ENCODE measurements around the gene INSRR.

Gene INSRR

DNA sequence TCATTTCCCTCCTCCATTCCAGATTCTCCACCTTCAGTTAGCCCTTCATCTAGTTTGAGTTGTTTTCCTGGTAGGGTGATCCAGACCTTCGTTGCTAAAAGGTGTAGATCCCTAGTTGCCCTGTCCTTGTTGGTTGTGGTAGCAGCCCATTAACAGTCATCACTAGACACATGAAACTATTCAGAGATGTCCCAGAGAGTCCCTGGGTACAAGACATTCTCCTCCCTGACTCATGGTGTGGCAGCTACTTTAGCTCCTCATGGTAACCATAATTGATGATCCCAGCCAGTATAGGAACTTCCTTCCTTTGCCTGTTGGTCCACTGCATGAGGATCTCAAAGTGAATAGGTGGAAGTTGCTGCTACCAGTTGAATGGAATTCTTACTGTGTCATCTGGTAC, 36.2 kb downstream of the INSRR start:
- DNase-seq: no peak

DNA sequence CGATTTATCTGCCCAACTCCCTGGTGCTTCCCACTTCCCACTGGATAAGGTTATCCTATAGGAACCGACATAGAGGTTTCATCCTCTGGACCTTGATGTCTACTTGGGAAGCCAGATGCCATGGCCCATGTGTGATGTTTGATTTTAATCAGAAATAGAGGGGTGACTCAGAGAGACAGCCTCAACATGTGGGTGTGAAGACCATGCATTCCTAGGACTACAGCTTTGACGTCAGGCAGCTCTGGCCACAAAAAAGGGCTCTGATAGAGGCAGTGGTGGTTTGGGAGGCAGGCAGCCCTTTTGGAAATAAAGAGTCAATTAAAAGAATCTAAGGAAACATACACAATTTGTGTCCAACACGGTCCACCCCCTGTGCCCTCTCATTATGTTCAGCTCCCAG, 37.1 kb downstream of the INSRR start:
- DNase-seq: no peak

DNA sequence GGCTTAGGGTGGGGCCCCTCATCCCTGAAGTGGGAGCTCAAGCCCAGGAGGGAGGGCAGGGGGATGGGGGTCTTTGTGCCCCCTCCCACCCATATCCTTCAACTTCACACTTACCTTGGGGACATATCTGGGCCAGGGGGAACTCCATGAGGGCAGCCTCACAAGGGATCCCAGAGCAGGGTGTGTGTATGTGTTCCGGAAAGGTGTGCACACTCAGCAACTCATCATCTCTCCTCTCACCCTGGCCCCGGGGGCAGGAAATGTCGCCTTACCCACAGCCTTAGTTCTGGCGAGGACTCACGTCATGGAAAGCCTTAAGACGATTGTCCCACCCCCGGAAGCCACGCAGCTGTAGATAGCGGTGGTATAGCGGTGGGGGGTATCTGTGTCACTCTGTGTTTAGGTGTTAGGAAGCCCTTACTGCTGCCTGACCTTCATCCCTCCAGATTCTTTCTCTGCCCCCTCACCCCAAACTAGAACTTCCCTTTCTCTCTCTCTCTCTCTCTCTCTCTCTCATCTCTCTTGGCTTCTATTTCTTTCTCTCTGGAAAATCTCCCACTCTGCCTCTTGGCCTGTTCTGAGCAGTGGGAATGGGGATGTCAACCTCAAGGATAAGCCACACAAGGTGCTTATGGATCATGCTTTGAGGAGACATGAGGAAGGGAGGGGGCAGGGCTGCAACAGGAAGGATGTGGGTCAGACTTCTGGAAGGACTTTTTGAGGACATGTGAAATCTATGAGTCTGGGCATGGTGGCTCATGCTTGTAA, 42.2 kb downstream of the INSRR start, which contains the start of gene SH2D2A:
Gene SH2D2A (minus strand): TSS at position 288 of the 768 bp plus-strand sequence. CDS start 140 bp downstream, at position 148.
- no peak for DNase-seq

DNA sequence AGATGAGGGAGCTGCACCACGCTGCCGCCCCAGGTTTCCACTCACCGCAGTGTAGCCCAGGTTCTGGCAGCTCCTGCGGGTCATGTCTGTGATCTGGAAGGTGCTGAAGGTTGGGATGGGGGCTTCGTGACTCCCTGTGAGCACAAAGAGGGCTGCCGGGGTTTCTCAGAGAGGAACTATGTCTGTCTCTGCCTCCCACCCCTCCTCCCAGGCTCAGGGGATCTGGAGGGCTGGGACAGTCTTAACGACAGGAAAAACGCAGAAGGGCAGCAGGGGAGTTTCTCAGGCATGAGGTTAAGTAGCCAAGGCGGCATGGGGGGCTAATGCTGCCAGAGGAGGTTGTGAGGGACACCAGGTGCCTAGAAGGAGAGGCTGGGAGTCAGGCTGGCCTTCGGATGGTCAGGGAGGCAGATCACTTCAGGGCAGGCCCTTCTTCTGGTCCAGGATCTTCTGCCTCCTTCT, 42.9 kb downstream of the INSRR start:
- no peak for DNase-seq

DNA sequence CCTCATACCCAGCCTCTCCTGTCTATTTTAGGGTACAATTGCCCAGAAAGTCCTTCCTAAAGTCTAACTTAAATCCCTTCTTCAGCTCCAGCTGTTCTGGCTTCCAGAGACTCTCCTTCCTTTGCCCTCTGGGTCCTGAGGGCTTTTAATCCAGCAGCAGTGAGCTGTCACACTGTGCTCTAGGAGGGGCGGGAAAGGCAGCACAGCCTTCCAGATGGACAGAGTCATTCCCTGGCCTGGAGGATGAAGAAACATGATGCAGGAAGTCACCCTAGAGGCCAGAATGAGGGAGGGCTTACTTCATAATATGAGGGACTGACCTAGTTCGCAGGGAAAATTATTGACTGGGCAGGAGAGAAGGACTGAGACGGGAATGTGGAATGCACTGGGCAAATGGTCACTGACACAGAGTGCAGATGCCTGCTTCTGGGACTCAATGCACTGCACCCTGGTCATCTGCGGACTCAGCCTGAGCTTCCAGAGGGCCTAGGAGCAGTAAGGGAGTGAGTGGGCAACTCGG, 43.5 kb downstream of the INSRR start:
- no peak for DNase-seq

DNA sequence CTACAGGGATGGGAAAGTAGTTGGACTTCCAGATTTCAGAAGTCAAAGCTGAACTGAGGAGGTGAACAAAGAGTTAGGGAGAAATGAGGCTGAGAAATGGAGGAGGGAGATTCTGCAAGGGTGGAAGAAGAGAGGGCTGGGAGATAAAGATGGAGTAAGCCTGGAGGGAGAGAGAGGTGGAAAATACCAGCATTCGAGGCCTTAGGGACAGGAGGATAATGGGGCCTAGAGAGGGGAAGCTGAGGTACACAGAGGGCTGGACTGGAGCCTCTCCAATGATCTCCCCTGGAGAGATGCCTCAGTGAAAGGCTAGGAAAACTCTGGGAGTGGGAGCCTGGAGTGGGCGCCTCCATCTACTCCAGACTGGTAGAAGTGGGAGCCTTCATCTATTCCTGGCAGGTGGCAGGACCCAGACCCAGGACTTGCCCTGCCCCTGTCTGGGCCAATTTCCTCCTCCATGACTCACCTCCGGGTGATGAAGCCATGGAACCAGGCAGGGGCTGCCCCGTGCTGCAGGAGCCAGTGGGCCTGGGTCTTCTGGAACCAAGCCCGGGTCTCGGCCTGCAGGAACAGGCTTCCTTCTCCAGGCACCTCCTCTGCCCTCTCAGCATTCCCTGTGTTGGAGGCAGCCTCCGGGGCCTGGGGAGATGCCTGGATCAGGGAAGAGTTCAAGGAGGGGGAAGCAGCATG, 44.2 kb downstream of the INSRR start:
- no peak for DNase-seq

DNA sequence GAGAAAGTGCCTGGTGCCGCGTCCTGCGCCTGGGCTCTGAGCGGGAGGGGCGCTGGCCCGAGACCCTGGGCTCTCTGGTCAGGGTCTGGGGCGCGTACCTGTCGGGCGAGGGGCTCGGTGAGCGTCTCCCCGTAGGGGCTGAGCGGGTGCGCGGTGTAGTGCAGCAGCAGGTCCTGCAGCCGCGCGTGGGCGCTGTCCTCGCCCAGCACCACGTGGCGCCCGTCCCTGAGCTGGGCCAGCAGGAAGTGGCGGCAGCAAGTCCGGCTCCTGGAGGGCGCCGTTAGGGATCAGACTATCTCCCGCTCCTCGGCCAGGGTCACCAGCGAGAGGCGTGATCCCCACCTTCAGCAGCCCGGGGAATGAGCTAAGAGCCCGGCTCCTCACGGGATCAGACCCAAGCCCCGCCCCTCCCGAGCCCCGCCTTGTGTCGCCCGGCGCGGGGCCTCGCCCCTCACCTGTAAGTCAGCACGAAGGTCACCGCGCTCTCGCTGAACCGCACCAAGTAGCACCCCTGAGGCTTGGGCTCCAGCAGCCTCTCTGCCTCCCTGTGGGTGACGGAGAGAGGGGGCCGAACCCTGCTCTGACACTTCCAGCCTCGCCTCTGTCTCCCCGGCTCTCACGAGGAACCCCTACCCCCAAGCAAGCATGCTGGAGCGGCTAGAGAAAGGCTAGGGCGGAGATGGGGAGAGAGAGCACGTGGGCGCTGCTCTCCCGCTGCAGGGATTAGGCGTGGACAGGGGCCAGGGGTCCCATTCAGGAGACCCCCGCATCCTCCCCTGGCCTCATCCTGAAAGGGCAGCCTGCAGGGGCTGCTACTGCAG, 45.0 kb downstream of the INSRR start:
- no peak for DNase-seq

DNA sequence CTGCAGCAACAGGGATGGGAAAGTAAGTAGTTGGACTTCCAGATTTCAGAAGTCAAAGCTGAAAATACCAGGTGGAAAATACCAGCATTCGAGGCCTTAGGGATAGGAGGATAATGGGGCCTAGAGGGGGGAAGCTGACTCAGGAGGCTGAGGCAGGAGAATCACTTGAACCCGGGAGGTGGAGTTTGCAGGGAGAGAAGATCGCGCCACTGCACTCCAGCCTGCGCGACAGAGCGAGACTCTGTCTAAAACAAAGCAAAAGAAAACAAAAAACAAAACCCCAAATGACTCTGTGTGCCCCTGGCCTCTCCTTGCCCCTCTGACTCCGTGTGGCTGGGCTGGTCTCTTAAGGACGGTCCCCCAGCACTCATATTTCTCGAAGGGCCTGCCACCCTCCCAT, 45.6 kb downstream of the INSRR start:
- DNase-seq: no peak

DNA sequence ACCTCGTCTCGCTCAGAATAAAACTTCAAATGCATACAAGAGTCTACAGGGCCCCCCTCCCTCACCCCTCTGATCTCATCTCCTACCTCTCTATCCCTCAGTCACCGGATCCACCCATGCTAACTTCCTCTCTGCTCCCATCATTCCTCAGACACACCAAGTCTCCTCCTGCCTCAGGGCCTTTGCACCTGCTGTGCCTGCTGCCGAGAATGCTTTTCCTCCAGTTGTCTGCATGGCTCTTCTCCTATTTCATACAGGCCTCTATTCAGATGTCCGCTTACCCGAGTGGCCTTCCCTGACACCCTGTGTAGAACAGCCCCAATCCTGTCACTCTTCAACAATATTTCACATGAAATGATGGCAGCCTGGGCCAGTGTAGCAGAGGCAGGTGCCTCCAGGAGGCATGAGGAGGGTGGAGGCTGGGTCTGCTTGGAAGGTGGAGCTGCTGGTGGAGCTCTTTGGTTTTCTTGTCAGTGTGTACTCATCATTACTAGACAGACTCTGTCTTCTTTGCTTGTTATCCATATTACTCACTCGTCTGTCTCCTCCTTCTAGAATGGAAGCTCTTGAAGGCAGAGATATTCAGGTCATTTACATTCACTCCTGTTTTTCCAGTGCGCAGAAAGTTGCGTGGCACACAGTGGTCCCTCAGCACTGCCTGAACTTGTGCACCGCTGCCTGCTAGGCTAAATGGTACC, 46.5 kb downstream of the INSRR start:
- no peak for DNase-seq

DNA sequence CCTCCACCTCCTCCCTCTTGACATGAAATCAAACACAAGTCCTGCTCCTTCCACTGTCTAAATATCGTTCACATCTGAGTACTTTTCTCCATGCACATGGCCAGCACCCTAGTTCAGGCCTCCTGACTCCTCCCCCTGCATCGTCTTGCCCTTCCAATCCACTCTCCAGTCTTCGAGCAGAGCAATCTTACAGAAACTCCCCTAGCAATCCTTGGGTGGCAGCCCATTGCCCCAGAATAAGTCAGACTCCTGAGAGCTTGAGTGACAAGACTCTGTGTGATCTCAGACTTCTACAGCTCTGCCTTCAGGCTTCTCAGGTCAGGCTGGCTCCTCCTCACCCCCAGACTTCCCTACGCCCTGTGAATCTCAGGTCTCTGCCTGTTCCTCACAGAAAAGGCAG, 47.7 kb downstream of the INSRR start:
- DNase-seq: no peak

DNA sequence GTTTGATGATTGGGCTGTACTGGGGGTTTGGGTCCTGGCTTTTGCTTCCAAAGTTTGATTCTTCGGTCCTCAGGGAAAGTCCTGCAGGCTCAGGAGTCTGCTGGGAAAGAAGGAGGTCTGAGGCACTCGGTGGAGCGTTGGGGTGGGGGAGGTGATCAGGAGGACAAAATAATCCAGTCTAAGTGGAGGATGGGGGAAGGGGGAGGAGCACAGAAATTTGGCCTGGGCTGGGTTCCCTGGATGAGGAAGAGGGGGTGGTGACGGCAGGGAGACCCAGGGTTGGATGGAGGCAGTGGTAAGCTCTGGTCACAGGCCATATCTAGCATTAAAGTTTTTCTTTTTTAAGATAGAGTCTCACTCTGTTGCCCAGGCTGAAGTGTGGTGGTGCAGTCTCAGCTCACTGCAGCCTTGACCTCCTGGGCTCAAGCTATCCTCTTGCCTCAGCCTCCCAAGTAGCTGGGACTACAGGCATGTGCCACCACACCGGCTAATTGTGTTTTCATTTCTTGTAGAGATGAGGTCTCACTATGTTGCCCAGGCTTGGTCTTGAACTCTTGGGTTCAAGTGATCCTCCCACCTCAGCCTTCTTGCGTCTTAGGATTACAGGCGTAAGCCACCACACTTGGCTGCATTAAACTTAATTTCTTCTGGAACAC, 49.1 kb downstream of the INSRR start:
- DNase-seq: no peak

DNA sequence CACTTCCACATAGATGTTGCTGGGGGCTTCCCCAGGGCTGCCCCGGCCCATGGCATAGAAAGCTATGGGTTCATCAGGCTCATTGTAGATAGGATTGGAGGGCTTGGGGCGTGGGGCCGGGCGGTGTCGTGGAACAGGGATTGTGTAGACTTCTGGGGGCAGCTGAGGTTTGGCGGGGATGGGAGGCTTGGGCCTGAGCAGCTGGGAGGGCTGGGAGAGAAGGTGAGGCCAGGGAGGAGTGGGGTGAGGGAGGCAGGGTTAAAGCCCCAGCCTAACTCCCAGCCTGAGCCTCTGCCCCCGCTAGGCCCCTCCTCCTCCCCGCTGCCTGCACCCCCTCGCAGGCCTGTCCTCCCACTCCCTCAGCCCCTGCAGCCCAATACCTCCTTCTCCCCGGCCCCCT, 49.6 kb downstream of the INSRR start:
- no peak for DNase-seq

DNA sequence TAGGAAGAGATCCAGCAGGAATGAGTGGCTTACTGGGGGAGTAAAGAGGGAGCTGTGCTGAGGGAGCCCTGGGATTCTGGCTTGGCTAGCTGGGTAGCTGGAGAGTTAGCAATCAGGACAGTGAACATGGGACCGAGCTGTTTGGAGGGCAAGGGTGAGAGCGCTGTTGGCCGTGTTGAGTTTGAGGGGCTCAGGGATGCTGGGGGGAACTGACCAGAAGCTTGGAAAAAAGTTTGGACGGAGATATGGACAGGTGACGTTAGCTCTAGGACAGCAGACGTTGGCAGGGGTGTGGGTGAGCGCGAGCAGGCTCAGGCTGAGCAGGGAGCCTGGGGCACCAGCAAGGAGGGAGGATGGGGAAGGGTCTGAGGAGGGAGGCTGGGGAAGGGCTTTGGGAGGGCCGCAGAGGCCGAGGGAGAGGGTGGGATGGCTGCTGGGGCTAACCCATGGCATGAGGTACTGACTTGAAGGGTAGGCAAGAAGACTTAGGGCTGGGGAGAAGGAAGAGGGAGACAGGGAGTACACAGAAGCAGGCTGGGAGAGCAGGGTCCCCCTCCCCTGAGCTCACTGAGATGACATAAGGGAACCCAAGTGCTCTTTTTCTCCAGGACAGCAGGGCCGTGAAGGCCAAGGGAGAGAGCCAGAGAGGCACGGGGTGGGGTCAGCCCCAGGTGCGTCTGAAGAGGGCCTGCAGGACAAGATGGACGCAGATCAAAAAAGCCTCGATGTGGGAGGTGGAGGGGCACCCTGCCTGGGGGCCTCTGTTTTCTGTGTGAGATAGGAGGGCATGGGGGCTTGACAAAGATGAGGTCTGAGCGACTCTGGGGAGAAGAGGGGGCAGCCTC, 50.5 kb downstream of the INSRR start:
- no peak for DNase-seq

DNA sequence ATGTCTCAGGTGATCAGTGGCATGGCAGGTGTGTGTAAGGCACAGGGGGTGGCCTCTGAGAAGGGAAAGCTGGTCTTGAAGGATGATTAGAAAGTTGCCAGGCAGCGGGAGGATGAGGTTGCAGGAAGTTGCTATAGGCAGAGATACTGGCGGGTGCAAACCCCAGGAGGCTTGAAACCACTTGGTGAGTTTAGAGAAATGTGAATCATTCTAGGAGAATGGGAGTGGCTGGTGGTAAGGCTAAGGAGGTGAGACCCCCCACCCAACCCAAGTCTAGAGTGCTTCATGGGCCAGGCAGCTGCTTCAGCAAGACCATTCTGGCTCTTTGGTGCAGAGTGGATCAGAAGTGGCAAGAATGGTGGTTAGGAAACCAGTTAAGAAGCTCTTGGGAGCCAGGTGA, 51.3 kb downstream of the INSRR start:
- no peak for DNase-seq

DNA sequence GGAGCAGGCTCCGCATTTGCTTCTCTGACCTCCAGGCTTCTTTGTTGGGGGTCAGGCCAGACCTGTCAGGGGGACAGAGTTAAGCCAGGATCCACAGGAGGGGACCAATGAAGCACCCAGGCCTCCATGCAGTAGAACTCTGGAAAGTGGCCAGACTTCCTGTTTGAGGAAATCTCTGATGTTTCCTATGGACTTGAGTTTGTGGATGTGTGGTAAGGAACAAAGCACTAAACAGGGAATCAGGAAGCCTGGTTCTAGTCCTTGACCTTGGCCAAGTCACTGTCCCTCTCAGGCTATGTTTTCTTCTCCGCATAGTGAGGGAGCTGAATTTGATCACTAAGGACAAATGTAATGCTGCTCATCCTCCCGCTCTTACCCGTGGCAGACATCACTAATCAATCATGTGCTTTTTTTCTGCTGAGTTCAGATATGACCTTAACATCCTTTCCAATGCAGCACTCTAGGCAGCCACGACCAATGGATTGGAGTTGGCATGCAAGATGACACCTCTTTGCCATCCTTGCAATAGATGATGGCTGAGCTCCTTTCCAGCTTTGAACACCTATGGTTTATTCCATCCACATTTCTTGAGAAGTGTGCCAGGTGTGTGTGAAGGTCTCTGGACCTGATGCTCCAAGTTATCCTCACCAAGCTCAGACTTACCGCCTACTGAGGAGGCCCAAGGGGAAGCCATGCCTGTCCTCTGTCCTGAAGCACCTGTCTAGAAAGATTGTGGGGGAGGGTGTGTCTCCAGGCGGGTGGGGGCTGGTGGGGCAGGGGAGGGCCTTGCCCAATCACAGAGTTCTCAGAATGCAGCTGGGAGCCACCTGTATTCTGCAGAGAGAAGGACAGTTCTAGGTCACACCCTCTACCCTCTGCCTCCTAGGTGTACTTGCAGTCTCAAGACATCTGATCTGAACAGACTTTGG, 52.1 kb downstream of the INSRR start:
- DNase-seq: no peak

DNA sequence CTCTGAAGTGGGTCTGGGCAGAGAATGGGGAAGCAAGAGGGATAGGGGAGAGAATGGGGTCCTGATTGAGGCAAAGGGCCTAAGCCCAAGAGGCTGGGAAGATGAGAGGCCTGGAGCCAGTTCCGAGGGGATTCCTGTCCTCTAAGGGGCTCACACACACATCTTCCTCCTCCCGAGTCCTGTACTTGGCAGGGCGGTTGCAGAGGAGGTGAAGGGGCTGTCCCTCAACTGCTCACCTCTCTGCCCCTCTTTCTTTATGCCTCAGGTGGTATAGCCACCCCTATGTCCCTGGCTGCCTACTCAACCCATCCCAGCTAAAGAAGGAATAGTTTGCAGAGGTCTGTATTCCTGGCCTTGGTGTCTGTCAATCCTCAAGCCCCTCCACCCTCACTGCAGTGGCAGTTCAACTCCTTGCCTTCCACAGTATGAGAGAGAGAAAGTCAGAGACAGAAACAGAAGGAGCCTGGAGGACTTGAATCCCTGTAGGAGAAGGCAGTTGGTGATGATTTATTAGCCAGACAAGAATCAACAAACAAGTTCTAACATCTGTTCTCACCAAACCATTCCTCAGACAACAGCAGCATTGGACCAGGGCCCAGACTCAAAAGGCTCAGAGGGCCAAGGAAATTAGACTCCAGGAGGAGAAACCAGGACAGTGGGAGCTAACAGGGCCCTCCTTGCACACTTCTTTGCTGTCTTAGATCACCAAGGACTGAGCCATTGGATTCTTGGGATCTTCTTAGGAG, 53.0 kb downstream of the INSRR start:
- DNase-seq: no peak

DNA sequence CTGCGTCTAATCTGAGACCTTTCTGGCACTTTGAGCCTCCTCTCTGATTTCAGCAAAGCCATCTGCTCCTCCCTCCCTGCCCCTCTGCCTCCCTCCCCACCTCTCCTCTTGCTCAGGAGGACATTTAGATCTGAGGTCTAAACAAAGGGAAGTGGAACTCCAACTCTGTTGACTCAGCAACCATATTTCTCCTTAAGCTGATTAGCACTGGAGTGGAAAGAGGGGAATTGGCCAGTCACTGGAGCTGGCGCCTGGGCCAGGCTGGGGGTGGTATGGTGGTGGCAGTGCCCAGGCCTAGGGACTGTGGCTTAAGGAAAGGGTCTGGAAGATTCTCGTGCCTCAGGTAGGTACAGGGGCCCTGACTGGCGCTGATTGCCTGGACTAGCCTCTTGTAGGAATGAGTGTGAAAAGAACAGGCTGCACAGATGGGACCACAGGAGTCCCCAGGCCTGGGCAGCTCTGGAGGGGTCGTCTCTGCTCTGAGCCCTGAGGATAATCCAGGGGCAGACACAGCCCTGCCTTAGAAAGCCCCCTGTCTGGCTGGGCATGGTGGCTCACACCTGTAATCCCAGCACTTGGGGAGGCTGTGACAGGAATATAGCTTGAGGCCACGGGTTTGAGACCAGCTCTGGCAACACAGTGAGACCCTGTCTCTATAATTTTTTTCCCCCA, 54.2 kb downstream of the INSRR start:
- DNase-seq: peak; percentile 97

DNA sequence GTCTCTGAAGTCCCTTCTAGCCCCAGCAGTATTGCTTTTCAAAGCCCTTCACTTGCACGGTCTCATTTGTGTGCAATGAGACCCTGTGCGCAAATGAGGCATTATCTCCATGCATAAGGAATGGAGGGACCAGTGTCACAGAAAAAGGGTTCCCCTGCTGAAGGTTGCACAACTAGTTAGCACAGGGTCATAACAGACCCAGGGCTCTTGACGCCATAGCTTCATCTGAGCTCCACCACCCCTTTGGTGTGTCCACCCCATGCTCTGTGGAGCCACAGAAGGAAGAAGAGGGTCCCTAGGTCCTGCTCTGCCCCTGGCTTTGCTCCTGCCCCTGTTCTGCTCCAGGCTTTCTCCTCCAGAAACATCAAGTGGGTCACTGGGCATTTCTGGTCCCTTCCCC, 54.9 kb downstream of the INSRR start:
- DNase-seq: no peak

Data from NCI-H187 treated with DMSO at 0.1 percent for 48 hours (cell line).